Left ventricle myocardium superior (tissue), 1 donor: ENCODE data around the gene ALDH1A2. TPM values are rescaled to one million over a fixed set of nuclear protein-coding genes. Genes with fewer than 3 reads are reported as not detected.
"Not testable (repeated sequence)": the region's sequence is repeated elsewhere in the genome, so short reads cannot be mapped to it uniquely, and the experiment has no call there.

Source experiments
- ATAC-seq: fragments of 200-7000 bp; cut with Tn5 transposase; one replicate; pipeline ENCODE4 v1.9.1; 2020; ENCODE audit warnings: mild to moderate bottlenecking, moderate library complexity
- DNase-seq: peaks from one replicate; pipeline ENCODE4 v3.0.0-alpha.2; 2020
- intact Hi-C: fragments of 100-400 bp; cut with micrococcal nuclease; formaldehyde crosslinking; loops from one replicate; pipeline ENCODE4 v1.11.0; 2022
- long read RNA-seq: library from polyadenylated mRNA; unstranded; transcript quantifications from one replicate; pipeline ENCODE4 v2.0.0, GENCODE V29; 2021
- total RNA-seq: library from RNA; stranded (reverse); fragmentation: NEBNext Ultra II Directional; extraction: Animal tissue kit (Norgen Biotek cat#: 25700); gene quantifications from one replicate; pipeline ENCODE4 v1.2.1, GENCODE V29; 2021
- donor health status: DM: no; HTN: yes; CAD: no; lungs with severe emphysema.

ALDH1A2 gene
- 10.4 TPM for total RNA-seq
- long read RNA-seq, full-length matches to known transcripts = 14 of 18 reads
- long read RNA-seq, partial matches to known transcripts = 2 of 18 reads
- long read RNA-seq, other reads (novel, unspliced or antisense) = 2 of 18 reads

GRCh38 chr15:58065445-58066041, at the start of gene ALDH1A2:
Gene ALDH1A2, minus strand, starts transcription at chr15:58065711. Its CDS starts 61 bp downstream, at chr15:58065650.
- peak; percentile 71 for DNase-seq
- intact Hi-C loops = loop anchor here (5.0 kb wide), 1 partner anchor 198 kb away; no protein-coding TSS in a partner anchor
- ATAC-seq = peak; percentile 72

- intact Hi-C loops = no loop called here
Measured at GRCh38 chr15:58114812-58115211, 49.3 kb upstream of the ALDH1A2 start.

GRCh38 chr15:58114388-58114787, 48.9 kb upstream of the ALDH1A2 start:
- DNase-seq = no peak
- ATAC-seq = no peak
- intact Hi-C loops = no loop called here

More at GRCh38 chr15:58114812-58115211, 49.3 kb upstream of the ALDH1A2 start:
- no peak for DNase-seq
- ATAC-seq = no peak

GRCh38 chr15:58113358-58113757, 47.8 kb upstream of the ALDH1A2 start:
- ATAC-seq, intact Hi-C loops, DNase-seq: not testable (repeated sequence)

- intact Hi-C loops = no loop called here
- ATAC-seq = no peak
- DNase-seq = no peak
Measured at GRCh38 chr15:58111718-58112104, 46.2 kb upstream of the ALDH1A2 start.

GRCh38 chr15:58110999-58111717, 45.6 kb upstream of the ALDH1A2 start:
- intact Hi-C loops = no loop called here
- DNase-seq (no peak), ATAC-seq (no peak)

- intact Hi-C loops = no loop called here
- ATAC-seq (no peak), DNase-seq (no peak)
Measured at GRCh38 chr15:58109419-58109818, 43.9 kb upstream of the ALDH1A2 start.

GRCh38 chr15:58108117-58108516, 42.6 kb upstream of the ALDH1A2 start:
- ATAC-seq (no peak), DNase-seq (no peak)
- intact Hi-C loops = no loop called here

GRCh38 chr15:58103482-58103881, 38.0 kb upstream of the ALDH1A2 start:
- intact Hi-C loops = no loop called here
- DNase-seq = no peak
- no peak for ATAC-seq

- ATAC-seq (no peak), DNase-seq (no peak)
- intact Hi-C loops = no loop called here
Measured at GRCh38 chr15:58096529-58097084, 31.1 kb upstream of the ALDH1A2 start.

GRCh38 chr15:58095415-58095814, 29.9 kb upstream of the ALDH1A2 start:
- no peak for ATAC-seq
- intact Hi-C loops = no loop called here
- DNase-seq = no peak

GRCh38 chr15:58087871-58088270, 22.4 kb upstream of the ALDH1A2 start:
- intact Hi-C loops = no loop called here
- DNase-seq (no peak), ATAC-seq (no peak)

- DNase-seq (no peak), ATAC-seq (no peak)
- intact Hi-C loops = no loop called here
Measured at GRCh38 chr15:58086491-58086890, 21.0 kb upstream of the ALDH1A2 start.

GRCh38 chr15:58083526-58083925, 18.0 kb upstream of the ALDH1A2 start:
- no peak for DNase-seq
- ATAC-seq = no peak
- intact Hi-C loops = no loop called here

- ATAC-seq = no peak
- DNase-seq = no peak
- intact Hi-C loops = no loop called here
Measured at GRCh38 chr15:58081891-58082290, 16.4 kb upstream of the ALDH1A2 start.

GRCh38 chr15:58081456-58081855, 15.9 kb upstream of the ALDH1A2 start:
- DNase-seq (no peak), ATAC-seq (no peak)
- intact Hi-C loops = no loop called here

GRCh38 chr15:58080959-58081358, 15.4 kb upstream of the ALDH1A2 start:
- DNase-seq, ATAC-seq, intact Hi-C loops: not testable (repeated sequence)

GRCh38 chr15:58080398-58080797, 14.9 kb upstream of the ALDH1A2 start:
- intact Hi-C loops = no loop called here
- DNase-seq (no peak), ATAC-seq (no peak)

- no peak for DNase-seq
- no peak for ATAC-seq
- intact Hi-C loops = no loop called here
Measured at GRCh38 chr15:58078591-58078990, 13.1 kb upstream of the ALDH1A2 start.

GRCh38 chr15:58077427-58077826, 11.9 kb upstream of the ALDH1A2 start:
- ATAC-seq (no peak), DNase-seq (no peak)
- intact Hi-C loops = loop anchor here (1.0 kb wide), 1 partner anchor 24 kb away; no protein-coding TSS in a partner anchor
